ENCODE data around the gene BSN.

The BSN gene

DNA sequence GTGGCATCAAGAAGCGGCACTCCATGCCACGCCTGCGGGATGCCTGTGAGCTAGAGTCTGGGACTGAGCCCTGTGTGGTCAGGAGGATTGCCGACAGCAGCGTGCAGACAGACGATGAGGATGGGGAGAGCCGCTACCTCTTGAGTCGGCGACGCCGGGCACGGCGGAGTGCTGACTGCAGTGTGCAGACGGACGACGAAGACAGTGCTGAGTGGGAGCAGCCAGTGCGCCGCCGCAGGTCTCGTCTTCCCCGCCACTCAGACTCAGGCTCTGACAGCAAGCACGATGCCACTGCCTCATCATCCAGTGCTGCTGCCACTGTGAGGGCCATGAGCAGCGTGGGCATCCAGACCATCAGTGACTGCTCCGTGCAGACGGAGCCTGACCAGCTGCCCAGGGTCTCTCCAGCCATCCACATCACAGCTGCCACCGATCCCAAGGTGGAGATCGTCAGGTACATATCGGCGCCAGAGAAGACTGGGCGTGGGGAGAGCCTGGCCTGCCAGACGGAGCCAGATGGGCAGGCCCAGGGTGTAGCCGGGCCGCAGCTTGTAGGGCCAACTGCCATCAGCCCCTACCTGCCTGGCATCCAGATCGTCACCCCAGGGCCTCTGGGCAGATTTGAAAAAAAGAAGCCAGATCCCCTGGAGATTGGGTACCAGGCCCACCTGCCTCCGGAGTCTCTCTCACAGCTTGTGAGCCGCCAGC, 103.1 kb downstream of the BSN start:
- no peak for DNase-seq

DNA sequence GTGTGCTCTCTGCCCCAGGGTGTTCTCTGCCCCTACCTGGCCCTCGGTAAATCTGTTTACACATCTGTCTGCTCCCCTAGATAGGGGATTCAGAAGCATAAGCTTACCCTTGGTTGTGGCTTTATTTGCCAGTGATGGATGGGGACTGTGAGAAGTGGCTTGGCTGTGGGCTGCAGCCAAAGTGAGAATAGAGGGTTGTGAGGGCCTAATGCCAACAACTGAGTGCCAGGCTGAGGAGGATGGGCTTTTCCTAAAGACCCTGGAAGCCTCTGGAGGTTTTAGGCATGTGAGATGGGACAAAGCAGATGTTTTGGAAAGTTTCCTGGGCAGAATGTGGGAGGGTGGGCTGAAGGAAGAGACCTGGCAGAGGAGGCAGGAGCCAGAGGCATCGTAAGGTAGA, 104.4 kb downstream of the BSN start:
- no peak for DNase-seq

- DNase-seq = no peak
Observed at GRCh38 chr3:49659756-49660155, 105.5 kb downstream of the BSN start.

DNA sequence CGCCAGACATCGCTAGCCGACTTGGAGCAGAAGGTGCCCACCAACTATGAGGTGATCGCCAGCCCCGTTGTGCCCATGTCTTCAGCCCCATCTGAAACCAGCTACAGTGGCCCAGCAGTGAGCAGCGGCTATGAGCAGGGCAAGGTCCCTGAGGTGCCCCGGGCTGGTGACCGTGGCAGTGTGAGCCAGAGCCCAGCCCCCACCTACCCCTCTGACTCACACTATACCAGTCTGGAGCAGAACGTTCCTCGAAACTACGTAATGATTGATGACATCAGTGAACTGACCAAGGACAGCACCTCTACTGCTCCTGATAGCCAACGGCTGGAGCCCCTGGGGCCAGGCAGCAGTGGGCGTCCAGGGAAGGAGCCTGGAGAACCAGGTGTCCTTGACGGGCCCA, 107.0 kb downstream of the BSN start:
- DNase-seq = no peak

GRCh38 chr3:49662021-49662420, 107.7 kb downstream of the BSN start:
- DNase-seq = no peak

- no peak for DNase-seq
Observed at GRCh38 chr3:49662720-49663413, 108.6 kb downstream of the BSN start.

DNA sequence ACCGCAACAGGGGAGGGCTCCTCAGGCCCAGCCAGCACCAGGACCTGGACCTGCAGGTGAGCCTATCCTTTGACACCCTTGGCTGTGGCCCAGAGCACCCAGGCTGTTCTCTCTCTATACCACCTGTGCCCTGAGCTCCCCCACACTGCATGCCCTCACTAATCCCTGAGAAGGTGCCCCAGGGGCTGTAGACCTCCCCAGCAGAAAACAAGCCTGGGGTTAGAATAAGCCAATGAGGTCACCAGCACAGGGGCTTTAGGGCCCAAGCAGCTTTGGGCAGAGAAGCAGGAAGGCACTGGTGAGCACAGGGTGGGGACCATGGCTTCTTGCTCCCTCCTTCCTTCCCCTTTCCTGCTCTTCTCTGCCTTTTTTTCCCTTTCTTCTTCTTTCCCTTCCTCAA, 109.6 kb downstream of the BSN start:
- no peak for DNase-seq

GRCh38 chr3:49664300-49664699, 110.0 kb downstream of the BSN start:
- DNase-seq = no peak

- no peak for DNase-seq
Observed at GRCh38 chr3:49665822-49666519, 111.7 kb downstream of the BSN start.

- no peak for DNase-seq
Observed at GRCh38 chr3:49666592-49666991, 112.3 kb downstream of the BSN start.

- DNase-seq = no peak
Observed at GRCh38 chr3:49667701-49668413, 113.6 kb downstream of the BSN start.

DNA sequence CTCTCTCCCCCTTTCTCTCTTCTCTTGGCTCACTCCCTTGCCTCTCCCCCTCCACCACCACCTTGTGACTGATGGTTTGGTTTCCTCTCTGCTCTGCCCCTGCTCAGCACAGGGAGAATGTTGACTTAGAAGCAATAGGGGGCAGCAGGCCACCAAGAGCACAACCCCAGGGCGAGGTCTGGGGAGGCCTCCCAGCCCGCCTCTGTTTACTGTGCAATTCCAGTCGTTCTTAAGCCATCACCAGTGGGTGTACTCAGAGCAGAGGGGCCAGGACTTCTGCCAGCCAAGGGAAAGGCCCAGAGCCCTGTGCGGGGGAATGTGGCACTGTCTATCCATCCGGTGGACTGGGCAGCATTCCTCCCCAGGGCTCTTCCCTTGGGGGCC, 114.1 kb downstream of the BSN start:
- DNase-seq = no peak

GRCh38 chr3:49668861-49669260, 114.6 kb downstream of the BSN start:
- DNase-seq = no peak

- no peak for DNase-seq
Observed at GRCh38 chr3:49669352-49669751, 115.1 kb downstream of the BSN start.

GRCh38 chr3:49670940-49671290, 116.6 kb downstream of the BSN start:
- no peak for DNase-seq

- no peak for DNase-seq
Observed at GRCh38 chr3:49671291-49672288, 117.3 kb downstream of the BSN start.

- no peak for DNase-seq
Observed at GRCh38 chr3:49673121-49673714, 118.9 kb downstream of the BSN start.

- DNase-seq = no peak
Observed at GRCh38 chr3:49673715-49674496, 119.6 kb downstream of the BSN start, which contains the start of gene APEH. Gene APEH, plus strand, starts transcription at chr3:49674351. Its CDS starts 51 bp downstream, at chr3:49674402.

GRCh38 chr3:49674497-49674983, 120.3 kb downstream of the BSN start:
- no peak for DNase-seq

DNA sequence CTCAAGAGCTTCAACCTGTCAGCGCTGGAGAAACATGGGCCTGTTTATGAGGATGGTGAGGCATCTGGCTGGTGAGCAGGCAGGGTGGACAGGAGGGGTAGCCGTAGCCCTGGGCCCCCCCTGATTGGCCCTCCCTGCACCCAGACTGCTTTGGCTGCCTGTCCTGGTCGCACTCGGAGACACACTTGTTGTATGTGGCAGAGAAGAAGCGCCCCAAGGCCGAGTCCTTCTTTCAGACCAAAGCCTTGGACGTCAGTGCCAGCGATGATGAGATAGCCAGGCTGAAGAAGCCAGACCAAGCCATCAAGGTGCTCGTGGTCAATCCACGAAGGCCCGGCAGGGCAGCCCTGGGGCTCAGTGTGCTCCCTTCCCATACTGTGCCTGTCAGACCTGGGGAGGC, 121.6 kb downstream of the BSN start:
- DNase-seq = no peak
